Esophagus squamous epithelium (tissue), 4 donors: ENCODE measurements around the gene TPK1.

Experiments
- POLR2A ChIP-seq, 4 donors: fragments of 450-650 bp; IDR thresholded peaks; one replicate each; pipeline ENCODE4 v1.6.1; 2017; ENCODE audit warnings: antibody characterized with exemption in 4 of 4, mild to moderate bottlenecking in 4 of 4, moderate library complexity in 3 of 4
- TF ChIP-seq, protein P1 (sequence below), 6 experiments: fragments of 450-650 bp in 4 of 6; fragments of 200-600 bp in 2 of 6; sonication (generic) in 2 of 6; IDR thresholded peaks; one replicate each; pipeline ENCODE4 v1.5.1; 2016 to 2019; ENCODE audit warnings: antibody characterized with exemption in 6 of 6, mild to moderate bottlenecking in 4 of 6, moderate library complexity in 4 of 6

DNA sequence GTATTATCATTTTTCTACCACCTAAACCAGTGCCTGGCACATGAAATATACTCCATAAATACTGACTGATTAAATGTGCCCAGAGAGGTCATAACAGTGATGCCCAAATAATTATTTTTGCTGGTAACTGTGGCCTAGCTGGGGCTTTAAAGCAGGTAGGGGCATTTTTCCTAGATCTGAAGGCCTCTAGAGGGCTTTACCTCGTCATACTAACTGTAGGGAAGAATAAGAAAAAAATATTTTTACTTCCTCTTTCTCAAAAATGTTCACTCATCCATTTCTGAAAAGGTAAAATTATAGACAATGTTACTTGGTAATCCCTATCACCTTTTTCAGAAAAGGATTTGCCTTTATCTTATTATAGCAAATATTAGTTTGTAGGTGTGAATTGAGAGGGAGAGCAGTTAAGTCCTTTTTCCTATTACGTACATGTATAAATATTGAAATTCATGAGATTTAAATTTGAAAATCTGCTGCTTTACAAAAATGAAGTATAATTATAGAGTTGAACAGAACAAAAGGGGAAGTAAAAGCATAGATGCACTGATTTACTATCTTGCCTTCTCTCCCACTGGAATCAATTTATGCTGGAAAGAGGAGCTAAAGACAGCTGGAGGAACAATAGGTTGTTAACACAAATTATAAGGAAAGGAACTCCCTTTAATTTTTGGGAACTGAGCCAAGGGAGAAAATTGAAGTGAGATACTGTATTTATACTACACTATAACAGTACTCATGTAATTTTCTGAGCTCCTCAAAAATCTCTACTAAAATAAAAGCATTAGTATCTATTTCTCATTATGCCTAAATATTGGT is 360.8 kb downstream of the TPK1 start:
- TF ChIP-seq, protein P1, sequence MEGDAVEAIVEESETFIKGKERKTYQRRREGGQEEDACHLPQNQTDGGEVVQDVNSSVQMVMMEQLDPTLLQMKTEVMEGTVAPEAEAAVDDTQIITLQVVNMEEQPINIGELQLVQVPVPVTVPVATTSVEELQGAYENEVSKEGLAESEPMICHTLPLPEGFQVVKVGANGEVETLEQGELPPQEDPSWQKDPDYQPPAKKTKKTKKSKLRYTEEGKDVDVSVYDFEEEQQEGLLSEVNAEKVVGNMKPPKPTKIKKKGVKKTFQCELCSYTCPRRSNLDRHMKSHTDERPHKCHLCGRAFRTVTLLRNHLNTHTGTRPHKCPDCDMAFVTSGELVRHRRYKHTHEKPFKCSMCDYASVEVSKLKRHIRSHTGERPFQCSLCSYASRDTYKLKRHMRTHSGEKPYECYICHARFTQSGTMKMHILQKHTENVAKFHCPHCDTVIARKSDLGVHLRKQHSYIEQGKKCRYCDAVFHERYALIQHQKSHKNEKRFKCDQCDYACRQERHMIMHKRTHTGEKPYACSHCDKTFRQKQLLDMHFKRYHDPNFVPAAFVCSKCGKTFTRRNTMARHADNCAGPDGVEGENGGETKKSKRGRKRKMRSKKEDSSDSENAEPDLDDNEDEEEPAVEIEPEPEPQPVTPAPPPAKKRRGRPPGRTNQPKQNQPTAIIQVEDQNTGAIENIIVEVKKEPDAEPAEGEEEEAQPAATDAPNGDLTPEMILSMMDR (IDR thresholded peaks at IDR 0.05): no peak
- TF ChIP-seq POLR2A (IDR thresholded peaks at IDR 0.05): no peak
